NOMO-1 treated with dmso at 0.1 percent for 144 hours (cell line): ENCODE results near the gene MYLK2.
"Not testable (repeated sequence)": the region's sequence is repeated elsewhere in the genome, so short reads cannot be mapped to it uniquely, and the experiment has no call there.

Source experiments
- DNase-seq: peaks from one replicate; lab custom pipeline; 2025; ENCODE audit not compliant: unreplicated experiment; lab: John Stamatoyannopoulos, UW

The MYLK2 gene

DNA sequence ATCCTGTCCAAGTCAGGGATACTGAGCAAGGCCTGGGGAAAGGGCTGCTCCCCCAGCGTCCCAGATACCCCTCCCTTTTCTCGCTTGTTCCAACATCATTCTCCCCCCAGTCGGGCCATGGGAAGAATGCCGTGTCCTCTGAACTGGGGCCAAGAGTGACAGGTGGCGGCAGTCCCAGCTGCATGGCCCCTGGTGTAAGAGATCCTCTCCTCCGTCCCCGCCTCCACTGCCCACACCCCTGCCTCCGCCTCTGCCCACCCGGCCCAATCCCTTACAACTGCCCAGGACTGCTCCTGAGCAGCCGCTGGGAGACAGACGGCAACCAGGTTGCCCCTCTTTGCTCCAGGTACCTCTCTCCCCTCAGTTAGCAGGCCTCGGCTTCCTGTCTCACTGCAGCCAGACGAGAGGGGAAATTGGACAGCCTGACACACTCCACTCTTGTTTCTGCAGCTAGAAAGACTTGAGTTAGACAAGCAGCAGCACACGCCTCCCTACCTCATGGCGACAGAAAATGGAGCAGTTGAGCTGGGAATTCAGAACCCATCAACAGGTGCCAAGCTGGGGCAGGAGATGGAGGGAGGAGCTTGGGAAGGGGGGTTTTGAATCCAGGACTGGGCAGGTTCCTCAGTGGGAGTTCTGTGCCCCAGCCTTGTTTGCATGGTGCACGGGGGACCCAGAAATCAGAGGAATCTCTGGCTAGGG, at the start of gene MYLK2:
Gene MYLK2 (plus strand): TSS at position 274 of the 702 bp plus-strand sequence. CDS start 225 bp downstream, at position 499.
- DNase-seq = no peak

DNA sequence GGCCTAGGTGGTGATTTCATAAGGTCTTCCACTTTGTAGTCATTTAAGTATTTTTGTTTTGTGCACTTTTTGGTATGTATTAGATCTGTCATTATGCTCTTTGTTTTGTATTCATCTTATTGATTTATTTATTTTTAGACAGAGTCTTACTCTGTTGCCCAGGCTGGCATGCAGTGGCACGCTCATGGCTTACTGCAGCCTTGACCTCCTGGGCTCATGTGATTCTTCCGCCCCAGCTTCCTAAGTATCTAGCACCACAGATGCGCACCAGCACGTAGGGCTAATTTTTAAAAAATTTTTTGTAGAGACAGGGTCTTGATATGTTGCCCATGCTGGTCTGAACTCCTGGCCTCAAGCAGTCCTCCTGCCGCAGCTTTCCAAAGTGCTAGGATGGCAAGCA, 49.5 kb upstream of the MYLK2 start:
- DNase-seq = no peak

DNA sequence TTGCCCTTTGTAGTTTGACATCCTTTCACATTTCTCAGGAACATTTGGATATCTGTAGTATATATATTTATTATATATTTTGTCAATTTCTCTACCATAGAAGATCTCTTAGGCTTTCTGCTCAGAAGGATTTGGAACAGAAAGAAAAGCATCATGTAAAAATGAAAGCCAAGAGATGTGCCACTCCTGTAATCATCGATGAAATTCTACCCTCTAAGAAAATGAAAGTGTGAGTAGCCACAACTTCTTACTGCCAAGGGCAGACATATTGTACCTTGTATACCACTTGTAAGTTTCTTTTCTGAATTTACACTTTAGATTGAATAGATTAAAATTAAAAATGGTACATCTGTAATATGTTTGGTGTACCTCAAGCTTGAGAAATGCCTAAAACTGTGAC, 48.9 kb upstream of the MYLK2 start:
- DNase-seq = no peak

DNA sequence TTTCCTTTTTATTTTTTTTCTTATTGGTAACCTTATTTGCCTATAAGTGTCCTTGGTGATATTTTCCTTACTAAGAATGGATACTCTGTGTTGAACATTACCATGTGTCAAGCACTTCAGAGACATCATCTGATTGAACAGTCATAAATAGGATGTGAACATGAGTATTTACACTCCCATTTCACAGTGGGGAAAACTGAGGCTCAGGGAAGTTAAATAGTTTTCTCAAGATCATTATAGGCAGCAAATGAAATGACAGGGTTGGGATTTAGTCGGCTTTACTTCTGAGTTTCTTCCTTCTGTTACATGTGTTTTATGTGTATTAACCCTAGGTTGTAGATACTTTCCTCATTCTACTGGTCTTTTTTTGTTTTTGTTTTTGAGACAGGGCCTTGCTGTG, 44.7 kb upstream of the MYLK2 start:
- DNase-seq = no peak

DNA sequence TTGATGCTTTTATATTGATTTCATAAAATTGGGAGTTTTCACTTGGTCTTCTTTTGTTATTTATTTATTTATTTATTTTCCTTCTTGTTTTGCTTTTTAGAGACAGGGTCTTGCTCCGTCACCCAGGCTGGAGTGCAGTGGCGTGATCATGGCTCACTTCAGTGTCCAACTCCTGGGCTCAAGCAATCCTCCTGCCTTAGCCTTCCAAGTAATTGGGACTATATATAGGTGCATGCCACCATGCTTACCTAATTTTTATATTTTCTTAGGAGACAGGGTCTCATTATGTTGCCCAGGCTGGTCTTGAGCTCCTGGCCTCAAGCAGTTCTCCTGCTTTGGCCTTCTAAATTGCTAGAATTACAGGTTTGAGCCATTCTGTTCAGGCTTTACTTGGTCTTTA, 38.3 kb upstream of the MYLK2 start:
- no peak for DNase-seq

DNA sequence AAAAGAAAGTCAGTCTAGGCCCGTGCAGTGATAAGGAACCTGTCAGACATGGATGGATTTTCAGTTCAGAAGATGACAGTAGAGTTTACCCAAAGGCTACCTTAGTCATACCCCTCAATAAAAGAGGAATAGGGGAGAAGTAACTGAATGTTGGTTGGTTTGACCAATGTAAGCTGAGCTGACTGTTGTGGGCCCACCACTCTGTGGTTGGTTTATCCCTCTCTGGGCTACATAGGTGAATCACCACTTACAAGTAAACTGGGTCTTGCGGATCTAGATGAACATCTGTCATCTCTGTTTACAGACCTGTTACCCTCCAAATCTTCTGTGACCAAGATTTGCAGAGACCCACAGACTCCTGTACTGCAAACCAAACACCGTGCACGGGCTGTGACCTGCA, 37.2 kb upstream of the MYLK2 start:
- DNase-seq = no peak

DNA sequence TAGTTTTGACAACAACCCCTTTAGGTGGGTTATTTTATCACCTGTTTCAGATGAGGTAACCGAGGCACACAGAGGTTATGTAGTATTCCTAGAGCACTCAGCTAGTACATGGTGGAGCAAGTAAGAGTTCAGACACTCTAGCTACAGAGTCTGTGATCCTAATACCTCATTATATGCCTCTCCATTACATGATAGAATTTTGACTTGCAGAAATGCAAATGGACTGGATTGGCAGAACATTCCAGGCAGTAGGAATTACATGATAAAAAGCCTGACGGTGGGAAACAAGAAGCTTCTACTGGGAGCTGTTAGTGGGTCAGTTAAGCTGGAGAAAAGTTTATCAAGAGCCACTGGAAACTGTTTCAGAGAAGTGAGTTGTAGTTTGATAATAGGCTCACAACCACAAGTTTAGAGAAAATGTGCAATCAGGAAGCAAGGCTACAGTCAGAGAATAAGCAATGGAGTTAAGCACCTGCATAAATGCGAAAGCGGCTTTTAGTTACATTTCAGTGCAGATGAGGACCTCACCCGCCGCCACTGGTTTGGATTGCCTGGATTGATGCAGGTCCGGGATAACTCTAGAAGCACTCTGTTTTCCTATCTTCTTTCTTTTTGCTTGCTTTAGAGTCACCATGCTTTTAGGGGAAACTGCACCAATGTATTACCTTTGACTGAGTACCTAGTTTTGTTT, 34.7 kb upstream of the MYLK2 start:
- no peak for DNase-seq

DNA sequence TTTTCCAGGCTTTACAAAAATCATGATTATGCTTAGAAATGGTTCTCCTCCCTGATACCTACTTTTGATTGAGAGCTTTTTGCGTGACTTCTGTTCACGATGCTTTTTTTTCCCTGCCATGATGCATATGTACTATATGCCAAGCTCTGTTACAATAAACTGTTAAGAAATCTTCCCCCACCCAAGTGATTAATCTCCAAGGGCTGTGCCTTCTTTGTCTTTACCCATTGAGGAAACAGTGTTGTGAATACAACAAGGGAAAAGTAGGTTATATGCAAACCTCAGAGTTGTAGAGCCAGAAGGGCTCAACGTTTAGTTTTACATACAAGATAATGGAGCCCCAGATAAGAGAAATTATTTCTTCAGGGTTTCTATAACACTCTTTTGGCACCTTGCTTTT, 34.1 kb upstream of the MYLK2 start:
- DNase-seq = no peak

DNA sequence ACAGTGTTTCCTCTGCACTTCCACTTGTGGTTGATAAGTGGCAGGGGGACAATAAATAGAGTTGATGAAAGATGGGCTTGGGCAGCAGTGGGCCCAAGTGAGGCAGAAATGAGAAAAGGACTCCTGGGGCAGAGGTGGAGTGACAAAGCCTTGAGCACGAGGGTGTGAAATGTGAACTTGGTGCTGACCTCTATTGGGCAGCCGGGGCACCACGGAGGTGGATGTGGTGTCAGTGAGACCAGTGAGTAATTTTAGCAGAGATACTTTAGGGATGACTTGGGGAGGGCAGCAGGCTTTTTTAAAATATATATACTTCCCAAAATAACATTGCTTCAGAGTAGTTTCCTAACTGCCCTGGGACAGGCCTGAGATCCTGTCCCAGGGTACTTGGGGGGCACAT, 30.6 kb upstream of the MYLK2 start:
- DNase-seq = no peak

DNA sequence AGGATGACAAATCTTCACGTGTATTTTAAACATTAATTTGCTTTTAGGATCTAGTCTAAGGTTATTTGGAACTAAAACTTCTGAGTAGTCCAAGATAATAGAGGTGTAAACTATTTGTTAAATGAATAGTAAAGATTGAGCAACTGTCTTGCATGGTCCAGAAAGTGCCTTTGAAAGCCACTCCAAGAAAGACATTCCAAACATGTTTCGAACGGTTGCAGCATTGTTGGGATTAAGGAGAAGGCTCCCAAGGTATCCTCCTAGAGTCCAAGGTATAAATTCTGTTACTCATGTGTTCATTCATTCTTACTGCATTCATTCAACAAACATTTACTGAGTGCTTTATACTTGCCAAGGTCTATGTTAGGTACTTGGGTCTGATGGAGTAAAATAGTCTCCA, 28.8 kb upstream of the MYLK2 start:
- DNase-seq = no peak

DNA sequence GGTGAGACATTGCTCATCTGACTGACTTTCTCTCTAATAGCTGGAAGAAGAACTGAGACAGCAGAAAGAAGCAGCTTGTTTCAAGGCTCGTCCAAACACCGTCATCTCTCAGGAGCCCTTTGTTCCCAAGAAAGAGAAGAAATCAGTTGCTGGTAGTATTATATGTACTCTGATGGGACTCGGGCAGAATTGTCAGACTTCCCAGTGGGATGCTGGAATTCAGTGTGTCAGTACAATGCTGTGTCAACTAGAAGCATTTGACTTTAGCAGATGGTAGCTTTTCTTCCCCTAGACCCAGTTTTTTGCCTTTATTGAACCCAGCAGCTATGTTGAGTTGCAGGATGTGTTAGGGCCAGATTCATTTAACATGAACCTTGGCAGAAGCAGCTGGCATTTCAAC, 21.8 kb upstream of the MYLK2 start:
- no peak for DNase-seq

DNA sequence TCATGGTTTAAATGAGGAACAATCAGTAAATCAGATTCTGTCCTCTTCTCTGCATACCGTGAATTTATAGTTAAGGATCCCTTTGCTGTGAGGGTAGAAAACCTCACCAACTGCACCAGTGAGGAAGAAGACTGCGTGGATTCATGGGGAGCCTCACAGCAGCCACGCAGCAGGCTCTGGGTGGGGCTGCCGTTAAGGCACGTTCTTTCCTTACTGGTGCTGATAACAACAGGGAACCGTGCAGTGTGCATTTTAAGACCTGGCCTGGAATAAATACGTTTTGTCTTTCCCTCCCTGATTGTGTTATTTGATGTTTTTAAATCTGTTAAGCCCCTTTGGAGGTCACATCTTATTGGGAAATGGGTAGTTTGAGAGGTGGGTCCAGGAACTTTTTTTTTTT, 17.6 kb upstream of the MYLK2 start:
- no peak for DNase-seq

DNA sequence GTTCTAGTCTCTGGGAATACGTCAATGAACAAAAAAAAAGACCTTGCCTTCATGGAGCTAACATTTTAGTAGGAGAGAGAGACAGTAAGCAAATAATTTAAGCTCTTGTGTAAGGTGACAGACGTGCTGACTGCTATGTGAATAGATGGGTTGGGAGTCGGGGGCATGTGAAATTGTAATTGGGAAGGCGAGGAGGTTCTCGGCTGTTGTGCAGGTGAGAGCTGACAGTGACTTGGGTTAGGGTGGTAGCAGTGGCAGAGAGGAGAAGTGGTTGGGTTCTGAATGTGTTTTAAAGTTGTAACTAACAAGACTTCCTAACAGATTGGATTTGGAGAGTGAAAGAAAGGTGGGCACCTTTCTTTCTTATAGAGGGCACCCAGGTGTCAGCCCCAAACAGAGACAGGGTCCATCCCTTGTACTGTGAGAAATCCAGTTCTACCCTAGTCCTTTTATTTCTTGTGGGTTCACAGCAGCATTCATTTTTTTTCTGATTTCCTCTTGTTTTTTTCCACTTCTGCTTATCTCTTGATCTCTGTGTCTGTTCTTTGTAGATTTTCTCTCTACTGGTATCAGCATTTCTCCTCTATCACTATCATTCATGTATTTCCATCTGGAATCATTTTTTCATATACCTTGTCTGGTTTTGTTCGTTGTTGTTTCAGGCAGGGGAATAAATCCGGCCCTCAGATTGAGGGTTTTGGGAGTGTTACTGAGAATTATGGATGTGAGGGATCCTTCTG, 15.4 kb upstream of the MYLK2 start:
- DNase-seq = no peak

DNA sequence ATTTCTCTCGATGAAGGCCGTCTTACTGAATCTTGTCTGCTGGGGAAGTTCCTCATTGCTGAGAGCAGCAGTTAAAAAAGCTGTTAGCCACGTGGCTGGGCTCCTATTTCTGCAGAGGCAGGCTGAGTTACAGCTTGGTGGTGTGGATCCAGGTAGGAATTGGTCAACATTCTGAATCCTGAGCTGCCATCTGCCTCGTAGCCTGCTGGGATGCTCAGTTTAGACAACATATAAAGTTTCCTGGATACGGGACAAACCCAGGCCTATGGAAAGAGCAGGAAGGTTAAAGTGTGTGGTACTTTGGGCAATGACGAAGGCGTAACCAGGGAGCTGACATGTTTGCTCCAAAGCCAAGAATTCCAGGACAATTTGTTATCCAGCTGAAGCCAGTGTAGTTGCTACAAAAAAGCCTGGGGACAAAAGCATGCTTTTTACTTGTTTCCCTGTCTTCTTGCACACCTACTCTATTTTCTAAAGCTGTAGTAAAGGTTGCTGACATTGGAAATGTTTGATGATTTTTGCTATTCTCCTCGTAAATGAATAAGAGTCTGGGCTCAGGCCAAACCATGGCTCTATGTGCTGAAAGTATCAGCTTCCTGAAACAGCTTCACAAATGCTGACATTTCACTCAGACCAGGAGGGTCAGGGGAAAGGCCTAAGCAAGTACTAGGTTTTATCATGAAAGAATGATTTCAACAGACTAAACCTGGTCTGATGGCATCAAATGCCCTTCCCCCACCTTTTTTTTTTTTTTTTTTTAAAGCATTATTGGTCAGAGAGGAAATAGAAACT, 12.4 kb upstream of the MYLK2 start:
- peak; percentile 34 for DNase-seq

DNA sequence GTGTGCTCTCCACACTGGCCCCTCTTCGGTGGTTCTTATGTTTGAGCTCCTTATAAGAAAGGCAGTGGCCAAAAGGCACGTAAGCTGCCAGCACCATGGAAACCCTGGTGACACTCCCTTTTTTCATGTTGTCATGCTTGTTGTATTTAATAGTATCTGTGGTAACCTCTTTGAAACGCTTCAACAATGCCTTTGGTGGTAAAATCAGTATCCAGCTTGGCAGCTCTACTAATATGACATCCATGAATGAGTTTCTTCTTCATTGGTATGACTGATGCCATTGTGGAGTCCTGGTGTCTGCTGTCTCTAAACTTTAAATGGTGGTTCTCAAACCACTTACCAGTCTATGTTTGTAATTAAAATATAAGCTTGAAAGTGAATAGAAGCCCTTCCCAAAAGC, 10.7 kb upstream of the MYLK2 start:
- DNase-seq = no peak

DNA sequence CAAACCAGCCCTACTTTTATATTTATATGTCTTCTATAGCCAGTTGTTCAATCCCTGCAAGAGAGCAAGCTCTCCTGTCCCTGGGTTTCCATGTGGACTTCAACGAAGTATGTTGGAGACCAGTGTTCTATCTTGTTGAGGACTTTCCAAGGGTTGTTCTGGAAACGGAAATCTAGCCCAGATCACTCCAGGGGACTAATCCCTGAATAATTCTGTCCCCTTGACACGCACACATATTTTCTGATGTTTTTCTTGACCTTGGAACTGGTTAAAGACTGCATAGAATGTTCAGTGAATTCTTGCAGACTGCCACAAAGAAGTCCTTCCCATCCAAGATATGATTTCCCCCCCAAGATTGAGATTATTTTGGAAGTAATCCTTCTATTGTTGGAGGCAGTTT, 9.5 kb upstream of the MYLK2 start:
- DNase-seq = no peak

DNA sequence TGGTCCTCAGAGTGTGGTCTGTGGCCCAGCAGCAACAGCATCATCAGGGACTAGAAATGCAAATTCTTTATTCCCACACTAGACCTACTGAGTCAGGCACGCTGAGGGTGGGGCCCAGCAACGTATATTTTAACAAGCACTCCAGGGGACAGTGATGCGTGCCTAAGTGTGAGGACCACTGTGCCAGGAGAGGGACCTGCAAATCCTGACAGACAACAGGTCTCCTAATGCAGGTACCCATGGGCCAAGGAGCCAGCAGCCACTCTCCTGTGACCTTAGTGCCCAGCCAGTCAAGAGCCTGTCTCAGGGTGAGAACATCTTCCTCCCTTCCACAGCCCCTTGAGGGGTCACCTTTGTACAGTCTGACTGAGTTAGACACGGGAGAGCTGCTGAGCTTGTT, 8.0 kb upstream of the MYLK2 start:
- DNase-seq = no peak

DNA sequence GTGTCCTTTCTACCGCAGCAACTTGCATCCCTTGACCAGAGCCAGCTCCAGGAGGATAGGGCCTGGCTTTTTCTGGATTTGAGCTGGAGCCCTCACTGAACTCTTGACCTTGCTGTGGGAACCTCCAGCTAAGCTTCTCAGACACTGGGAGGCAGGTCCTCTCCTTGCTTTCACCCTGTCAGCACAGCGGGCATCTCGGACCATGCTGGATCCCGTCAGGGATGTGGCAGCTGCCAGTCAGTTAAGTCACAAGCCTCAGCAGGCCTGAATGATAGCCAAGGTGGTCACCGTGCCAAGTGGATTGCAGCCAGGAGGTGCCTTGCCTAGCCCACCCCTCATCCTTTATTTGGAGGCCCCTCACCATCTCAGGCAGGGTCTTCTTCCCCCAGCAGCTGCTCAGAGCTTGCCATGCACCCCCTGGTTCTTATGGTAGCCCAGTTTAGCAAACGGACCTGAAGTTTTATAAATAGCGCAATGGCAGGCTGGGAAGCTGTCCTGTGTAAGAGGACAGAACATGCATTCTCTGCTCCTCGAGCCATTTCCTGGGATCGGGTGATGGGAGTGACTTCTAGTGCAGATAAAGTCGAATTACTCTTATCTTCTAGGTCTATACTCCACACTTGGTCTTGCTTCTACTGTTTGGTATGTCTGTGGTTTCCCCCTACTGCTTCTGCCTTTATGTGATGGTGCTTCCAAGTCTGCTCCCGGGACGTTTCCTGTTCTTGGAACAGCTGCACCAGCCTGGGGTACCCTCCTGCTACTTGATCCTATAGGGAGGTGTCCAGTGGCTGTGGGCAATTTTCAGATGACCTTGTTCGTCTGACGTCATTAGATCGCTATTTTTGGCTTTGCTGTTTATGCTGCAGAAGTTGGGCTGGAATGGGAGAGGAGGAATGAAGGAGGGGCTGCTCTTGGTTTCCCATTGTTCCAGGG, 7.1 kb upstream of the MYLK2 start:
- DNase-seq = no peak

DNA sequence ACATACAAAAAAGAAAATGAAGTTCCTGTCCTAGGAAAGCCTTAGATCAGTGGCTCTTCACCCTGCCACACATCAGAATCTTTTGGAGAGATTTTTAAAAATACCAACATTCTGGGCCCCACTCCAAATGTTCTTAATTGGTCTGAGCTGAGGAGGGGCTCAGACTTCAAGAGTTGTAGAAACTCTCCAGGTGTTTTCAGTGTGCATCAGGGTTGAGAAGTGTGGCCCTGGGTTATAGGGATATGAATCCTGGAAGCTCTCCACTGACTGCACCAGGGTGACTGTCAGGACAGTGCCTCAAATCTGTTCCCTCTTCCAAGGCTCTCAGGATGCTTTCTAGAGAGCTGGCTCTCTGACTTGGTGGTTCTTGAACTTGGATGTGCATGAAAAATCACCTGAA, 5.5 kb upstream of the MYLK2 start:
- no peak for DNase-seq

DNA sequence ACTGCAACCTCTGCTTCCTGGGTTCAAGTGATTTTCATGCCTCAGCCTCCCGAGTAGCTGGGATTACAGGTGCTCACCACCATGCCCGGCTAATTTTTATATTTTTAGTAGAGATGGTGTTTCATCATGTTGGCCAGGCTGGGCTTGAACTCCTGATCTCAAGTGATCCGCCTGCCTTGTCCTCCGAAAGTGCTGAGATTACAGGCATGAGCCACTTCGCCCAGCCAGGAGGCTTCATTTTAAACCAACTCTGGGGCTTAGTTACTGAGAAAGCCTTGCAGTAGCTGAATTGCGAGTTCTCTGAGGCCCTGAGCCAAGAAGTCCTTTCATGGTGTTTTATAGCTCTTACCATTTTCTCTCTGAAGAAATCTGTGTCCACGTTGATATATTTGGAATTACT, 5.0 kb upstream of the MYLK2 start:
- DNase-seq = not testable (repeated sequence)
